Heart right ventricle (tissue), 16 donors: Measurements from ENCODE around the gene OR13C9. TPM values are rescaled to one million over a fixed set of nuclear protein-coding genes. Genes with fewer than 3 reads are reported as not detected.

Experiments used
- ATAC-seq, 8 donors: fragments of 200-7000 bp; cut with Tn5 transposase; one replicate each; pipeline ENCODE4 v1.9.1; 2020; ENCODE audit warnings: mild to moderate bottlenecking in 8 of 8, moderate library complexity in 8 of 8, moderate number of reproducible peaks in 1 of 8
- DNase-seq, 2 donors: peaks; one replicate each; pipeline ENCODE4 v3.0.0-alpha.2; 2020
- H3K27ac ChIP-seq, 10 donors: fragments of 200-600 bp; sonication (generic) in 2 of 10; one replicate each; pipeline versions ENCODE4 v1.5.0 to v1.8.0; 2020 to 2022; ENCODE audit warnings: mild to moderate bottlenecking in 3 of 10
- H3K27me3 ChIP-seq, 7 donors: fragments of 200-600 bp; one replicate each; pipeline ENCODE4 v1.8.0; 2021 to 2022; ENCODE audit warnings: mild to moderate bottlenecking in 2 of 7
- H3K36me3 ChIP-seq, 9 donors: fragments of 200-600 bp; sonication (generic) in 1 of 9; one replicate each; pipeline versions ENCODE4 v1.5.0 to v1.8.0; 2020 to 2022; ENCODE audit warnings: mild to moderate bottlenecking in 2 of 9
- H3K4me1 ChIP-seq, 9 donors: fragments of 200-600 bp; sonication (generic) in 1 of 9; one replicate each; pipeline versions ENCODE4 v1.5.0 to v1.8.0; 2020 to 2022; ENCODE audit warnings: mild to moderate bottlenecking in 4 of 9
- H3K4me3 ChIP-seq, 10 donors: fragments of 200-600 bp; sonication (generic) in 2 of 10; one replicate each; pipeline versions ENCODE4 v1.5.0 to v1.8.0; 2020 to 2022; ENCODE audit warnings: mild to moderate bottlenecking in 7 of 10, moderate library complexity in 2 of 10
- H3K9me3 ChIP-seq, 11 donors: fragments of 200-600 bp in 10 of 11; sonication (generic) in 2 of 11; one replicate each; pipeline versions ENCODE4 v1.5.0 to v1.8.0; 2013 to 2022; ENCODE audit warnings: mild to moderate bottlenecking in 2 of 11, control low read depth in 1 of 11, moderate library complexity in 1 of 11
- CTCF ChIP-seq, 9 donors: fragments of 200-600 bp; sonication (generic) in 2 of 9; IDR thresholded peaks; one replicate each; pipeline versions ENCODE4 v1.5.0 to v1.8.0; 2021 to 2022; ENCODE audit warnings: antibody characterized with exemption in 9 of 9, mild to moderate bottlenecking in 5 of 9, moderate library complexity in 1 of 9
- WGBS, 2 donors: extraction: QIAGEN DNeasy Blood & Tissue Kit; methylation state at CpG; one replicate each; pipeline ENCODE4 v1.1.7; 2013; ENCODE audit warnings: inconsistent platforms in 1 of 2; 5-methylcytosine and 5-hydroxymethylcytosine counted together
- intact Hi-C, 10 donors: fragments of 100-400 bp; cut with DNase I; formaldehyde crosslinking; loops; one replicate each; pipeline versions ENCODE4 v1.11.1 to v1.14.2; 2022
- polyA plus RNA-seq, 2 donors: library from polyadenylated mRNA; stranded (reverse); fragments of 200-250 nt; gene quantifications; one replicate each; pipeline ENCODE4 v1.2.3, GENCODE V29; 2013
- total RNA-seq, 10 donors: library from RNA; stranded (reverse); fragmentation: NEBNext Ultra II Directional in 3 of 10; extraction: Animal tissue kit (Norgen Biotek cat#: 25700) in 3 of 10; gene quantifications; one replicate each; pipeline versions ENCODE4 v1.2.1 to v1.2.4, GENCODE V29; 2021 to 2023
- donor health status: Arrhythmogenic right ventricular cardiomyopathy.
- donor health status: ischemic (EF 13 %, LVEDD 7.1; RV severe dilation, severe dysfunction).
- donor health status: healthy with polysubstance abuse.
- donor health status: DM: no; HTN: yes; CAD: no.
- donor health status: DM: no; HTN: no; CAD: no.
- donor health status: ischemic (EF 25% LVEDD 6.9; RV normal size, moderate dysfunction).
- donor health status: ischemic (EF 25% LVEDD 5.7; RV mildly dilated, moderate dysfunction).
- donor health status: healthy.
- donor health status: DM: yes; HTN: yes; CAD: no.
- donor health status: Ischemic cardiomyopathy.
- donor health status: ischemic (EF 35%, LVEDD 5.7; RV mildly dilated, moderate dysfunction).
- donor health status: nonischemic (EF 11% LVEDD 7.7; RV severe dilation, severe dysfunction).
- donor health status: DM: yes; HTN: yes; CAD: no.
- donor health status: PGD.
- donor health status: ischemic (EF 29% LVEDD 5.4; RV normal size, mild dysfunction).
- donor health status: nonischemic (EF 23%, LVEDD 6.1; RV moderate dilation, normal function).

The OR13C9 gene
- total and polyA plus RNA-seq, 12 donors: not detected

GRCh38 chr9:104580562-104580961, 37.4 kb downstream of the OR13C9 start:
- H3K27ac ChIP-seq: no peak overlapping the region
- H3K36me3 ChIP-seq: no peaks in the 10 kb centered on the region
- no peaks in the 10 kb centered on the region for H3K4me1 ChIP-seq
- DNase-seq (no peak), ATAC-seq (no peak)
- WGBS, 2 donors: 71 to 92% methylated on average over 1 of the region's 1 CpG
- intact Hi-C loops: no loop called here
- no peak for TF ChIP-seq CTCF (IDR thresholded peaks at IDR 0.05)
- H3K9me3 ChIP-seq: peaks cover 0 to 3% (median 0%) of the 10 kb centered on the region in 11 donors
- H3K4me3 ChIP-seq: no peak overlapping the region
- no peaks in the 10 kb centered on the region for H3K27me3 ChIP-seq

- DNase-seq: no peak
- no peaks in the 10 kb centered on the region for H3K36me3 ChIP-seq
Observed at GRCh38 chr9:104577263-104577662, 40.7 kb downstream of the OR13C9 start.

GRCh38 chr9:104575456-104575855, 42.5 kb downstream of the OR13C9 start:
- Histone ChIP-seq H3K4me1 (no peaks in the 10 kb centered on the region), H3K36me3 (no peaks in the 10 kb centered on the region), H3K4me3 (no peak overlapping the region), H3K27ac (no peak overlapping the region), H3K9me3 (peaks cover 0 to 28% (median 12%) of the 10 kb centered on the region in 11 donors), H3K27me3 (no peaks in the 10 kb centered on the region)
- TF ChIP-seq CTCF (IDR thresholded peaks at IDR 0.05): no peak
- DNase-seq: no peak
- 57 to 74% methylated on average over 2 of the region's 2 CpGs for WGBS, 2 donors
- intact Hi-C loops: no loop called here
- ATAC-seq: no peak

More at GRCh38 chr9:104577263-104577662, 40.7 kb downstream of the OR13C9 start:
- Histone ChIP-seq H3K9me3 (peaks cover 0 to 20% (median 6%) of the 10 kb centered on the region in 11 donors), H3K4me1 (no peaks in the 10 kb centered on the region), H3K4me3 (no peak overlapping the region), H3K27ac (no peak overlapping the region), H3K27me3 (no peaks in the 10 kb centered on the region)
- TF ChIP-seq CTCF (IDR thresholded peaks at IDR 0.05): no peak
- no peak for ATAC-seq
- 81 to 87% methylated on average over 5 of the region's 5 CpGs for WGBS, 2 donors
- intact Hi-C loops: no loop called here

- no peak for ATAC-seq
- Histone ChIP-seq H3K4me3 (no peak overlapping the region), H3K4me1 (no peaks in the 10 kb centered on the region), H3K9me3 (peaks cover 0 to 28% (median 12%) of the 10 kb centered on the region in 11 donors), H3K27me3 (no peaks in the 10 kb centered on the region), H3K36me3 (no peaks in the 10 kb centered on the region), H3K27ac (no peak overlapping the region)
- intact Hi-C loops: no loop called here
- 62 to 82% methylated on average over 1 of the region's 1 CpG for WGBS, 2 donors
- no peak for DNase-seq
- TF ChIP-seq CTCF (IDR thresholded peaks at IDR 0.05): no peak
Observed at GRCh38 chr9:104572612-104573011, 45.4 kb downstream of the OR13C9 start.
